Stimulated activated CD4-positive, alpha-beta T cell treated with anti-CD3 and anti-CD28 coated beads, Interleukin-4, amount 100 ng/mL, for 1 hour (primary cell): ENCODE data around the gene TRMT6.

ENCODE experiments used
- DNase-seq: peaks from one replicate; pipeline ENCODE4 v3.0.0-alpha.2; 2020

Gene TRMT6

GRCh38 chr20:5945963-5946362, 4.4 kb downstream of the TRMT6 start:
- no peak for DNase-seq

GRCh38 chr20:5938456-5939029, 11.8 kb downstream of the TRMT6 start:
- DNase-seq = no peak

GRCh38 chr20:5936238-5936637, 14.1 kb downstream of the TRMT6 start:
- no peak for DNase-seq

- DNase-seq = no peak
Measured at GRCh38 chr20:5935384-5935783, 14.9 kb downstream of the TRMT6 start.

- no peak for DNase-seq
Measured at GRCh38 chr20:5933802-5934436, 16.4 kb downstream of the TRMT6 start.

- DNase-seq = no peak
Measured at GRCh38 chr20:5932796-5933195, 17.5 kb downstream of the TRMT6 start.

- DNase-seq = no peak
Measured at GRCh38 chr20:5931411-5931810, 18.9 kb downstream of the TRMT6 start.

GRCh38 chr20:5928836-5929715, 21.3 kb downstream of the TRMT6 start:
- no peak for DNase-seq

- no peak for DNase-seq
Measured at GRCh38 chr20:5927749-5928462, 22.4 kb downstream of the TRMT6 start.

- DNase-seq = no peak
Measured at GRCh38 chr20:5925551-5925950, 24.8 kb downstream of the TRMT6 start.

- no peak for DNase-seq
Measured at GRCh38 chr20:5923493-5923892, 26.8 kb downstream of the TRMT6 start.

- DNase-seq = no peak
Measured at GRCh38 chr20:5920581-5920980, 29.8 kb downstream of the TRMT6 start.

GRCh38 chr20:5919626-5920544, 30.4 kb downstream of the TRMT6 start:
- no peak for DNase-seq

GRCh38 chr20:5918856-5919625, 31.3 kb downstream of the TRMT6 start:
- no peak for DNase-seq

- no peak for DNase-seq
Measured at GRCh38 chr20:5914859-5915258, 35.5 kb downstream of the TRMT6 start.

GRCh38 chr20:5913166-5913565, 37.2 kb downstream of the TRMT6 start:
- no peak for DNase-seq

- DNase-seq = no peak
Measured at GRCh38 chr20:5910186-5910585, 40.1 kb downstream of the TRMT6 start.

GRCh38 chr20:5908981-5909380, 41.4 kb downstream of the TRMT6 start:
- DNase-seq = no peak

GRCh38 chr20:5900908-5901307, 49.4 kb downstream of the TRMT6 start:
- no peak for DNase-seq

GRCh38 chr20:5899444-5899843, 50.9 kb downstream of the TRMT6 start:
- no peak for DNase-seq

- no peak for DNase-seq
Measured at GRCh38 chr20:5895626-5896025, 54.7 kb downstream of the TRMT6 start.

GRCh38 chr20:5893621-5894020, 56.7 kb downstream of the TRMT6 start:
- DNase-seq = no peak
